UCSD-AML1 (cell line): ENCODE measurements around the gene KPNA1.

ENCODE experiments used
- DNase-seq: peaks from one replicate; lab custom pipeline; 2025; ENCODE audit not compliant: unreplicated experiment; lab: John Stamatoyannopoulos, UW

The KPNA1 gene

DNA sequence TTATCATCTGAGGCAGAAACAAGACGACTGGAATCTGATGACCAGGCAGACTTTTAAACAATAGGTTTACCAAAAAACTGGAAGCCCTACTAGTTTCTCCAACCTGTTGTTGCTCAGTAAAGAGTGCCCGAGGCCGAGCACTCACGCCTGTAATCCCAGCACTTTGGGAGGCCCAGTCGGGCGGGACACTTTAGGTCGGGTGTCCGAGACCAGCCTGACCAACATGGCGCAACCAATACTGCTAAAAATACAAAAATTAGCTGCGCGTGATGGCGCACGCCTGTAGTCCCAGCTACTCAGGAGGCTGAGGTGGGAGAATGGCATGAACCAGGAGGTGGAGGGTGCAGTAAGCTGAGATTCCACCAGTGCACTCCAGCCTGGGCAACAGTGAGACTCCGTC lies 97.8 kb downstream of the KPNA1 start:
- no peak for DNase-seq

DNA sequence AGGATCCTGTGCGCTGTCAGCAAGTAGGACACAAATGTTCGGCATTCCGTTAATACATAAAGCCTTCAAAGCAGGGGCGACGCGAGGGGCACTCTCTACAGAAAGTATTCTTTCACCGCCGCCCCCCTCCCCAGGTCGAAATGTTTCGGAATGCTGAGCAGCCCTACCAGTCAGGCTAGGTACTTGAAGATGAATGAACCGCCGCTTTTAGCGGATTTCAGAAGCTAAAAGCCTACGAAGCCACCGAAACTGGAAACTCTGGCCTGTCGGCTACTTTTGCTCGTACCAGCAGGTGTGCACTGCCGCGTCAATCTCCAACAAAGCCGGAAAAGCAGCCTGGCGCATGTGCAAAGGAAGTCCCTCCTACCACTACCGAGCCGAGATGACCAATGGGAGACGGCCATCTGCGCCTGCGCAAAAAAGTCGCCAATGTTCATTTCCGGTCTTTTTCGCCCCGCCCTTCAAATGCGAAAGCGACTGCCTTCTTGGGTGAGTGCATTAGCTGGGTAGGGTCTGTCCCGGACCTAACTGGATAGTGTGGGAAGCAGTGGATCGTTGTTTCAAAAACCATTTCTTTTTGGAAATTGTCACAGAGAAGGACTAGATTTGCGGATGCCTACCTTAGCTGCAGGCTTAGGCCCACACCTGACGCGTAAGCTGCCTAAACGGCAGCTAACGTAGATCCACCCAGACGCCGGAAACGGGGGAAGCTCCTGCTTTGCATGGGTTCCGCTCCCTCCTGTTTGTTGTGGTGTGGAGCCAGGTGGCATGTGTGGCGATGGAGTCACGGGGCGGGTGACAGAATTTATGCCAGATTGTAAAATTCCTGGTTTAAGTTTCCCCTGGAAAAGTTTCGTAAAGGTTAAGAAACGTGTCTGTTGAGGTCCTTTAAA lies 98.7 kb downstream of the KPNA1 start, which contains the start of gene WDR5B:
WDR5B (minus strand) TSS at position 301 of the 893 bp plus-strand sequence. CDS start 534 bp downstream, outside the sequence.
- DNase-seq = no peak

DNA sequence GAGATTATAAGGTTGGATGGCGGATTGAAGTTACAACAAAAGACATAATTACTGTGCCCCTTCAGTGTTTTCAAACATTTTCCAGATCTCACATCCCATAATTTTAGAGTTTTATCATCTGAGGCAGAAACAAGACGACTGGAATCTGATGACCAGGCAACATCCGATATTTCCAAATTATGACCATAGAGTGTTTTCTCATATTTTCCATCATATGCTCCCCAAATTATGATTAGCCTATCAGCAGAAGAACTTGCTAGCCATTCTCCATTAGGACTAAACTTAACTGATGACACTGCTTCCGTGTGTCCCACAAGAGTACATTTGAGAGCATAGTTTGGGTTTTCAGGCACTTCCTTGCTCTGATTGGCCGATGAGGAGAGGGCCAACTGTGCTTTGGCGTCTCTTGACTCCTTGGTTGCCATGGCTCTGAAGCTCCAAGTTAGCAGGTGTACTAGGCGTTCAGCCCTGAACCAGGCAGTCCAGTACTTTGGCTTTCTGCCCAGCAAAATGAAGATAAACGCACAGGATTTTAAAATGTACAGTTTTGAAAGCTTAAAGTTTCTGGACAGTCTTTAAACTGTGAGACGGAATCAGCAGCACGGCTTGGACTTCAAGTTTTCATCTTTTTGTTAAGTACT lies 99.5 kb downstream of the KPNA1 start:
- DNase-seq = no peak

DNA sequence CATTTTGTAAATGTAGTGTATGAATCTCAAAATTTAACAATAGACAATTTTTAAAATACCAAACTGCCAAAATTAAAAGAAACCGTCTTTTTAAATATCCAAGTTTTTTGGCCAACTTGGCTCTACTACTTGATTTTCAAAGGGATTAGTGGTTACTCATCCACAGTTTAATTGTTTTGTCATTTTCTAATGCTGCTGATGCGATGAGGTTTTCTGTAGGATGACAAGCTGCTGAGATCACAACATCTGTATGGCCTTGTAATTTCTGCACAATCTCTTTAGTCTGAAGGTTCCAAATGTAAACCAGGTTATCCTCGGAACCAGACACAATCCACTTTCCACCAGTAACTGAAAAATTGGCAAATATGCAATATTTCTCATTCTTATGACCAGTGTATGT lies 100.3 kb downstream of the KPNA1 start:
- DNase-seq = no peak

DNA sequence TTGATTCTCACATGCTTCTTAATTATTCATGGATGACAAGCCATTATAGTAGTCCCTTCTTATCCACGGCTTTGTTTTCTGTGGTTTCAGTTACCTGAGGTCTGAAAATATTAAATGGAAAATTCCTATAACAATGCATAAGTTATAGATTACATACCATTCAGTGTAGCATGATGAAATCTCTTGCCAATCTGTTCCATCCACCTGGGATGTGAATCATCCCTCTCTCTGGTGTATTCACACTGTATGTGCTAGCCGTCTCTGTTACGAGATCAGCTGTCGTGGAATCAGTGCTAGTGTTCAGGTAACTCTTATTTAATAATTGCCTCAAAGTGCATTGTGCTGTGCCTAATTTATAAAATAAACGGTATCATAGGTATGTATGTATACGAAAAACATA lies 104.1 kb downstream of the KPNA1 start:
- DNase-seq = no peak

DNA sequence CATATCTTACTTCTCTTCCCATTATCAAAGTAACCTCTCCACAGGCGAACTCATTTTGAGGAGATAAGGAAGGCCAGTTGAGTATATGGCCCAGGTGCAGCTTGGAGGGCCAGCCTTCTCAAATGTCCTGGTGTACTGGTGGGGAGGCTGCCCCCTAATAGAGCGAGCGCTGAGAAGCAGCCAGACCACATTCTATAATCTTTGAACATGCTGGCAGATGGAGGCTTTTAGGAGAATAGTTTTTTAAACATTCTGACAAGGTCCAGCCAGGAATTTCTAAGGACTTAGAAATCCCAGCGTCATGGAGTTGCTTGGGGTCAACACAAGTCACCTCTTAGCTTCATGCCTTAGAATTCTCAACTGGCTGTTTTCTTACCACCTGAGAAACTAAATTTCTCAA lies 104.6 kb downstream of the KPNA1 start:
- no peak for DNase-seq

DNA sequence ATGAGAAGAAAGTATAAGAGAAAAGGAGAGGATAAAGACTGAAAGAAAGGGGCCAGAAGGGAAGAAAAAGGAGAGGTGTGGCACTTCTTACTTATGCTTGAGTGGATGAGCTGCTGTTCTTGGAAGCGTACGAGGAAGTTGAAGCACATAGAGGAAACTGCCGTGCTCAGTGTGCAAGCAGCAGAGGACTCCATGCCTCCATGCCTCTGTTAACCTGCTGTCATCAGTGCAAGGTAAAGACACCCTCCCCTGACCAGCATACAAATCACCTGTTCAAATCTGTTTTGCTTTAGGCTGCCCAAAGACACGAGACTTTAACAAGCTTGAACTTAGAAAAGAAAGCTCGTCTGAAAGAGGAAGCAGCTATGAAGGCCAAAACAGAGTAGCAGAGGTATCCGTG lies 105.3 kb downstream of the KPNA1 start:
- DNase-seq = no peak

DNA sequence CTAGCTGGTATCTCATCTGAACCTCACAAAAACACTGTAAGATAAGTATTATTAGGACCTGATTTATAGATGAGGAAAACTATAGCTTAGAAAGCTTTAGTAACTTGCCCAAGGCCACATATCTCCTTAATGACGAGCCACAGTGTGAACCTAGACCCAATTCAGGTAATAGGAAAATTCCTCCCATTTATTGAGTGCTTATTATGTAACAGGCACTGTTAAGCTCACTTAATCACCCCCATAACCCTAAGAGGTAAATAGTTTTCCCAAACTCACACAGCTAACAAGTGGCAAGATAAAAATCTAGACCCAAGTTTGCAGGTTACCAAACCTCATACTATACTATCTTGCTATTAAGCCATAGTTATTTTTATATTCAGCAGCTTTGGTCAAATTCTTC lies 106.8 kb downstream of the KPNA1 start:
- no peak for DNase-seq

DNA sequence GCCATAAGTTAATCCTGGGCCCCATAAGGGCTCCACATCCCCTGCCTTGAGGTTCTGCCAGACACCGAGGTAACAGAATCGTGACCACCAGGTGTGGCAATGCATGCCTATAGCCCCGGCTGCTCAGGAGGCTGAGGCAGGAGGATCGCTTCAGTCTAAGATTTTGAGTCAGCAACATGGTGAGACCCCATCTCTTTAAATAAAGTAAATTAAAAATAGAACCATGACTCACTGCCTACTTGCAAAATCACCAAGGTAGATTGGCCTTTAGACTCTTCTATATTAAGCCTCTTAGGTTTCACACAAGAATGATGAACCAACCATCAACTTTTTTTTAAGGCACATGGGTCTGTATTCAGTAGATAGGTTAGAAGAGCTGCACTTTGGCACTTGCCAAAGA lies 108.5 kb downstream of the KPNA1 start:
- no peak for DNase-seq

DNA sequence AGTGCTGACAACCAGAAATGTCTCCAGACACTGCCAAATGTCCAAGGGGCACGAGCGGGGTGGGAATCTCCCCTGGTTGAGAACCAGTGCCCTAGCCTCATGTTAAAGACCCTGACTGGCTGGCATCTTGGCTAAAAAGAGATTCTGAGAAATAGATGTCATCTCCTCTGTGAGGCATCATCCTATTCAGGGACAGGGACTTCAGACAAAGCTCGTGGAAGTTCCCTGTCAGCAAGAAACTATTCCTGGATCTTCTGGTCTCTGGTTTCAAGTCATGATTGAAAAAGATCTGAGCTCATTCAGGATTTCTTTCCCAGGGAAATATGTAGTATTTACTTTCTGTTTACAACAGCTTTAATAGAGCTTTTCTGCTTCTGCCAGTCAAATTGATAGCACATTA lies 109.7 kb downstream of the KPNA1 start:
- no peak for DNase-seq

DNA sequence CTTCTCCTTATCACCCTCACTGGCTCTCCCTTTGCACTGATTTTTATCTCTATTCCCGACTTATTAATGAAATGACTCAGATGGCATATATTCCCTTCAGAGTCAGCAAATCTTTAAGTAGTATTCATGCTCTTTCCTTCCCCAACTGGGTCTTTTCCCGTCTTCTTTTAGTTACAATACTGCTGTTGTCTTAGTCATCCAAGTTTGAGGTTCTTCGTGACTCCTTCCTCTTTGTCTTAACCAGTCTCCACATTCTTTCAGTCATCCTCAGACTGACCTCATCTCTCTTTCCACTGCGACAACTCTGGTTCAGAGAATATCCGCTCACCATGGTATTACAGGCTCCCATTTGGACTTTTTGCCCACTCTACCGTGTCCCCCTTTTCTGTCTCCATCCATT lies 111.2 kb downstream of the KPNA1 start:
- no peak for DNase-seq

DNA sequence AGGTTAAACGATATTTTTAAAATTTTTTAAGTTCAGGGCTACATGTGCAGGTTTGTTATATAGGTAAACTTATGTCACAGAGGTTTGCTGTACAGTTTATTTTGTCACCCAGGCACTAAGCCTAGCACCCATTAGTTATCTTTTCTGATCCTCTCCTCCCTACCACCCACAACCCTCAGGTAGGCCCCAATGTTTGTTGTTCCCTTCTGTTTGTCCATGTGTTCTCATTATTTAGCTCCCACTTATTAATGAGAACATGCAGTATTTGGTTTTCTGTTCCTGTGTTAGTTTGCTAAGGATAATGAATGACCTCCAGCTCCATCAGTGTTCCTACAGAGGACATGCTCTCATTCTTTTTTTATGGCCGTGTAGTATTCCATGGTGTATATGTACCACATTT lies 115.8 kb downstream of the KPNA1 start:
- DNase-seq = no peak

DNA sequence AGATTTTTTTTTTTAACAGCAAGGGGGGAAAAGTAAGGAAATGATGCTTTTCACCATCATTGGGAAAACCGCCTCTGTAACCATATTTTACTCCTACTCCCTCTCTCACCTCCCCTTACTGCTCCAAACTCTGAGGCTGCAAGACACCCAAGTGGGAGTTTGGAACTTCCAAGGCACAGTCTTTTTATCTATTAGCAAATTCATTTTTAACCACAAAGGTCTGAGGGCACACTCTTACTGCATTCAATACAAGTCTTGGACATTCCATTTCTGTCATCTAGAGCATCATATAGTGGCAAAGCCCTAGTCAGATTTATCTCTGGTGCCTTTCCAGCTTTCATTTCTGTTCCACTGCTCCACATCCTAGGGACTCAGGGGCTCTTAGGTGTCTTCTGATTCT lies 117.5 kb downstream of the KPNA1 start:
- no peak for DNase-seq

DNA sequence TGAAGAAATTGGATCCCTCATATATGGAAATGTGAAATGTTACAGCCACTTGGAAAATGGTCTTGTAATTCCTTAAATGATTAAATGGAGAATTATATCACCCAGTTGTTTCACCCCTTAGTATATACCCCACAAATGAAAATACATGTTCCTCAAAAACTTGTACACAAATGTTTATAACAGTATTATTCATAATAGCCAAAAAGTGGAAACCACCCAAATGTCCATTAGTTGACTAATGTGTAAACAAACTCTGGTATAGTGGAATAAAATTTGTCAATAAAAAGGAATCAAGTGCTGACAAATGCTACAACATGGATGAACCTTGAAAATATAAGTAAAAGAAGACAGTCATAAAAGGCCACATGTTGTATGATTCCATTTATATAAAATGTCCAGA lies 118.2 kb downstream of the KPNA1 start:
- DNase-seq = no peak

DNA sequence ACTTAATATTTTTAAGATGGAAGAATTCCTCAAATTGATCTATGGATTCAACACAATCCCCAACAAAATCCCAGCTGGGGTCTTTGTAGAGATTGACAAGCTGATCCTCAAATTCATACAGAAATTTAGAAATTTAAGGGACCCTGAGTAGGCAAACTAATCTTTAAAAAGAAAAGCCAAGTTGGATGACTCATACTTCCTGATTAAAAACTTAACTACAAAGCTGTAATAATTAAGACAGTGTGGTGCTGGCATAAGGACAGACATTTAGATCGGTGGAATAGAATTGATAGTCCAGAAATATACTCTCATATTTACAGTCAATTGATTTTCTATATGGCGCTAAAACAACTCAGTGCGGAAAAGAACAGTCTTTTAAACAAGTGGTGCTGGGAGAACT lies 119.2 kb downstream of the KPNA1 start:
- no peak for DNase-seq

DNA sequence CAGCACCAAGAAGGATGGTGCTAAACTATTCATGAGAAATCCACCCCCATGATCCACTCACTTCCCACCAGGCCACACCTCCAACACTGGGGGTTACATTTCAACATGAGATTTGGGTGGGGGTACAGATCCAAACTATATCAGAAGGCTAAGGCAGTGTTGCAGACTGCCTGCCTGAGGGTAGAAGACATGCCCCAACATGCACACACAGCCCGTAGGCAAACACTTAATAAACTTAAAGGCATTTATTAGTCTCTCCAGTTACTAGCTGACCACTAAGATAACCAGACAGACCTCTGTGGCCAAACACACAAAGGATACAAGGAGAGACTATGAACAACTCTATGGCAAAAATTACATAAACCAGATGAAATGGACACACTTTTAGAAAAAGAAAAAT lies 120.6 kb downstream of the KPNA1 start:
- DNase-seq = no peak

DNA sequence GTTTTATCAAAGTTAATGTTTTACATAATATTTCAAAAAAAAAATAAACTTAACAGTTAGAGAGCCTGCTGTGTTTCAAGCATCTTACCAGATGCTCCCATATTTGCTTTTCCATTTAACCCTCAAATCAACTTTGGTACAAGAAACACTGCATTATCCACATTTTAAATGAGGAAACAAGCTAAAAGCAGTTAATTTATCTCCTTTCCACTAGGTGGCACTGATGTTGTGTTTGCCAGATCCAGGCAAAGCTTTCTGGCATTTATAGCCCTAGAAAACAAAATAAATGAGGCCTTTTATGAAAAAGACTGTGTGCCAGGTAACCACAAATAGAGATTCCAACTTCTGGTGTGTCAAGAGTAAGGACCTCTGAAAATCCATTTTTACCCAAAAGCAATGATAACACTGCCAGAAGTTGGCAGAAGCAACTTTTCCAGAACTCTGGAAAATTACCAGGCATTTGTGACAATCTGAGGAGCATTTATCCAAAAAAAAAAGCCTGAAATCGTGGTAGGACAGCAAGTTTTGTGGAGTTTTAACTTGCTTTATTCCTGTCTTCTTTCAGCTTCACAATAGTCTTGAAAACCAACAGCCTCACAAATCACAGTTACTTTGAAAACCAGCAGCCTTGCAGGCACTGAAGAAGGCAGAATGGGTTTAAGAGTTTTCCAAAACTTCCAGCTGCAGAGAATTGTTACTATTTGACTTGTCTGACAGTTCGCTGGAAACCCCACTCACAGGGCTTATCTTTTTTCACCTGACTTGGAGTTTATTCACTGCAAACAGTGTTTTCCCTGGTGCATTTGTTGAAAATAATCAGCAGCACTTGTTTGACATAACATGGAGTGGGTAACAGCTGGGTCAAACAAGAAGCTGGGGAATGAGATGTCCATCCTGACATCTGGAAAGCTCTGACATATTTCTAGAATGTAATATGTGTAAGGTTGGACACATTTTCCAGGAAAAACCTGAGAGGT lies 121.6 kb downstream of the KPNA1 start:
- DNase-seq = no peak

DNA sequence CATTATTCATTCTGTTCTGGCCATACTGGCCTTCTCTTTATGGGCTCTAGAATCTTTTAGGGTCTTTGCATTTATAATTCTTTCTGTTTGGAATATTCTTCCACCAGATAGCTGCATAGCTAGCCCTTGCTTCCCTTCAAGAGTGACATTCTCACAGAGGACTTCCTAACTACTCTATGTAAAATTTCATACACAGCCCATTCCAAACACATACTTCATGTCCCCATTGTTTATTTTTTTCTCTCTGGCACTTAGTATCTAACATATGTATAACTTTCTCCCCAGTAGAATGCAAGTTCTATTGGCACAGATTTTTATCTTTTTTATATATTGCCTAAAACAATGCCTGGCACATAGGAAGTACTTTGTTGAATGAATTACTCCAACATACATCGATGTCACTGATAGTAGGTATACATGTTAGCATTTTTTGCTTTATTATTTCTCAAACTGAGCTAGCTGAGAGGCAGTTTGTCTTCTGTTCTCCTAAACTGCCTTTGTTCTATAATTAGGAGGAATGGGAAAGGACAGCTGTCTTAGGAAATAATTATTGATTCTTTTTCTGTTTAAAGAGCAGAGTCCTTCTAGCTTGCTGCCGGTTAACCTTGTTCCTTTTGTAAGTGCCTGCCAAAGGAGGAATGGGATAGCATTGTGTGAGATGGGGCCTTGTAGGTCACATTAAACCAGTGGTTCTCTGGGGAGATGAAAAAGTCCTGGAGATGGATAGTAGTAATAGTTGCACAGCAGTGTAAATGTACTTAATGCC lies 122.9 kb downstream of the KPNA1 start:
- DNase-seq = no peak

DNA sequence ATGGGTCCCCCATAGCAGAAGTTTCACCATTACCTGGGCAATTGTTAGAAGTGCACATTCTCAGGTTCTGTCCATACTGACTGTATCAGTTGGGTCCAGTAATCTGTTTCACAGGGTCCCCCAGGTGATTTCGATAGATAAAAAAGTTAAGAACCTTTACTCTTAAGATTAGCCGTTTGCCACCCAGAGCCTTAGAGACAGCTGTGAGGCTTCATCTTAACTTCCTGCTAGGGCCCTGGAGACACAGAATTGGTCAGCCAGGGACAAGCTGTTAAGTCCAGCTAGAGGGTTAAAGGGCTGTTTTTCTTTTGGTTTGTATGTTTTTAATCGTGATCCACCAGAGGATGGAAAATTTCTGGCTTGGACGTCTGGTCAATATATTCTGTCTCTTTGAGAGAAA lies 124.1 kb downstream of the KPNA1 start:
- no peak for DNase-seq

DNA sequence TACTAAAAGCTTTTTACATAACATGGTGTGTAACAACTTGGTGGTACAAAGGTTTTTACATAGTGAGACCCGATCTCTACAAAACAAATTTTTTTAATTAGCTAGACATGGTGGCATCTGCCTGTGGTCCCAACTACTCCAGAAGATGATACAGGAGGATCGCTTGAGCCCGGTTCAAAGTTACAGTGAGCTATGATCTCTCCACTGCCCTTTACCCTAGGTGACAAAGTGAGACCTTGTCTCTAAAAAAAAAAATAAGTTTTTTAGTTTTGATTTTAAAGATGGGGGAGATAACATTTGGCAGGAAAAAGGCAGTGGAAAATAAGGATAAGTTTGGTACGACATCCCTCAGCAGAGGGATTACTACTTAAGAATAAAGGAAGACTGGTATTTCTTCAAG lies 124.8 kb downstream of the KPNA1 start:
- DNase-seq = no peak

DNA sequence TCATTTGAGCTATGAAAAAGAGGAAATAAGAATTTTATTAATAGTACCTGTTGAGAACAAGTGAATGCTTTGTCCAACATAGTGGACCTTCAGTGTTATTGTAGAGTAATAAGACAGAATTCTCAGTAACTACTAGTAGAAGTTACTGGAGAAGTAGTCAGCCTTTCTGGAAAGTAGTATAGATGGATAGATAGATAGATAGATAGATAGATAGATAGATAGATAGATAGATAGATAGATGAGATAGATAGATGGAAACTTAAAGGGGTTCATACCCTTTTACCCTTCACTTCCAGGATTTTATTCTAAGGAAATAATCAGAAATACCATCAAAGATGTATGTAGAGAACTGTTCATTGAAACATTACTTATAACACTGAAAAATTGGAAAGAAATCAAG lies 125.5 kb downstream of the KPNA1 start:
- DNase-seq = no peak
